GM23248 (cell line): Measurements from ENCODE around the gene NUP93.

Experiments
- EZH2 ChIP-seq: fragments of 200-600 bp; sonication (generic); IDR thresholded peaks from 2 replicates; pipeline ENCODE4 v1.6.1; 2018; ENCODE audit warnings: antibody characterized with exemption, mild to moderate bottlenecking; ENCODE audit not compliant: insufficient read depth, poor library complexity, severe bottlenecking
- EZH2phosphoT487 ChIP-seq: fragments of 200-600 bp; sonication (generic); IDR thresholded peaks from 2 replicates; pipeline ENCODE4 v1.6.1; 2018; ENCODE audit warnings: antibody characterized with exemption, moderate library complexity, mild to moderate bottlenecking, low read depth; ENCODE audit not compliant: insufficient read depth

DNA sequence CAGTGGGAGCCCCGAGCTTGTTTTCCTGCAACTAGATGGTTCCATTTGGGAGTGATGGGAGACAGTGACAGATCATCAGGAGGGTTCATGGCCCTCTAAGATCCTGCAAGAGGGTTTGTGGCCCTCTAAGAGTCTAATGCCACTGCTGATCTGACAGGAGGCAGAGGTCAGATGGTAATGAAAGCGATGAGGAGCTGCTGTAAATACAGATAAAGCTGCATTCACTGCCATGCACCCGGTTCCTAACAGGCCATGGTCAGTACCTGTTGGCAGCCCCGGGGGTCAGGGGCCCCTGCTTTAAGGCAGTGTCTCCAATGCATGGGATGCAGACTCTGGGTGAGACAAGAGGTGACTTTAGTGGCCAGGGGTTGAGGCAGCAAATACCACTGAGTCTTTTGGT, 165.9 kb downstream of the NUP93 start:
- TF ChIP-seq EZH2 = no peak
- no peak for TF ChIP-seq EZH2phosphoT487
